NCI-H2196 (cell line): ENCODE results near the gene POLR1E.
"Not testable (repeated sequence)": the region's sequence is repeated elsewhere in the genome, so short reads cannot be mapped to it uniquely, and the experiment has no call there.

Experiments used
- DNase-seq: peaks from one replicate; lab custom pipeline; 2025; ENCODE audit not compliant: unreplicated experiment; lab: John Stamatoyannopoulos, UW

The POLR1E gene

DNA sequence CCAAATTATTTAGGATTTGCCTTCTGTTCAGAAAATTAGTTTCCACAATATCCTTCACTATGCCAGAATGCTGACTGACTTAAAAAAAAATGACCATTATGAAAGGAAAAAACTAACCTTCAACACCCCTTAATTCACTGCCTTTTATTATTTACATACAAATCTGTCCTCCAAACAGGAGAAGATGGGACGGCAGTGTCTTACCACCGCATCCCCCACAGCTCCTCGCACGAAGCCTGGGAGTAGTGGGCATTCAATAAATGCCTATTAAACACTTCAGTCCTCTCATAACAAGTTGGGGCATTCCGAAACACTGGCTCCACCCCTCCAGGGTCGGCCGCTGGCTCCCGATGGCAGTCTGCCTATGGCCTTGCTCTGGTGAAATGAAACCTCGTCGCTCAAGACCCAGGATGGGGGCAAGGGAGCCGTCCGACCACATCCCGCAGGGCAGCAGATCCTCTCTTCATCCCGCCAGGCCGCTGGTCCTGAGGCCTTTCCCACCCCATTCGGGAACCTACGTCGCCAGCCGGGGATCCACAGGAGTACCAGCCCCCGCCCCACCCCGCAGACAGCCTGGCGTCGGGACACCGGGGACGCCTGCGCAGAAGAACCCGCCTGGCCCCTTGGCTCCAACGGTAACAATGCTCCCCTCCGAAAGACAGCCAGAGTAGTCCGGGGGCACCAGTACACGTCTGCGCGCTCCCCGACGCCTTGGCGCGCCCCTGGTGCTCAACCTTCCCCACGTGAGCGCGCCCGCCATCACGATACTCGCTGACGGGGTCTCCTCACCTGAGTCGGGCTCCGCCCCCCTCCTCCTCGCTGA is 21.1 kb upstream of the POLR1E start:
- peak; percentile 87 for DNase-seq

- DNase-seq: peak; percentile 100
These were observed 20.3 kb upstream of the POLR1E start, which contains the start of gene ZBTB5 for GRCh38 chr9:37465249-37466036. TSS of gene ZBTB5 (minus strand) at chr9:37465450. CDS start at chr9:37442551, 22,899 bp downstream.

GRCh38 chr9:37466037-37466709 is 19.6 kb upstream of the POLR1E start:
- DNase-seq: peak; percentile 77

GRCh38 chr9:37467530-37467929 is 18.2 kb upstream of the POLR1E start:
- not testable (repeated sequence) for DNase-seq

GRCh38 chr9:37468620-37469019 is 17.1 kb upstream of the POLR1E start:
- DNase-seq: no peak

- no peak for DNase-seq
These were observed 13.6 kb upstream of the POLR1E start for GRCh38 chr9:37471942-37472684.

- DNase-seq: not testable (repeated sequence)
These were observed 11.8 kb upstream of the POLR1E start for GRCh38 chr9:37473982-37474381.

DNA sequence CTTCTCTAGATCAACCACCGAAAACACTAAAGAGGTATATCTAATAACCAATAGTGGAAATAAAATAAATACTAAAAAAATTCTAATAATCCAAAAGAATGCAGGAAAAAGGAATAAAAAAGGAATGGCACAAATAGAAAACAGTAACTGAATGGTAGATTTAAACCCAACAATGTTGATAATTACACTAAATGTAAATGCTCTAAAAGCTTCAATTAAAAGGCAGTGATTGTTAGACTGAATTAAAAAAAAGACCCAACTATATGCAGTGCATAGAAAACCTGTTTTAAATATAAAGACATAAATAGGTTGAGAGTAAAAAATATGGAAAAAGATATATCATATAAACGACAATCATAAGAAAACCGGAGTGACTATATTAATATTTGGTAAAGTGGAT is 11.3 kb upstream of the POLR1E start:
- DNase-seq: no peak

DNA sequence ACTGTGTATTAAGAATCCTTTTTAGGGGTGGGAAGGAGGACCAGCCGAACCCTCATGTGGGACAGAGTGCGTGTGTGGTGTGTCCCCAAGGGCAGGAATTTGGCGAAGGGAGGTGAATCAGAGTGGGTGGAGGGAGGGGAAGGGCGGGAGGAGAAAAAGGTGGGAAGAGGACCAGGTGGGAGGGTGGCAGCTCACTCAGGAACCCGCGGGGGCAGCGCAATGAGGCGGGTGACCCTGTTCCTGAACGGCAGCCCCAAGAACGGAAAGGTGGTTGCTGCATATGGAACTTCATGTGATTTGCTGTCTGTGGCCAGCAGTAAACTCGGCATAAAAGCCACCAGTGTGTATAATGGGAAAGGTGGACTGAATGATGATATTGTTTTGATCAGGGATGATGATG is 8.8 kb upstream of the POLR1E start:
- DNase-seq: no peak

GRCh38 chr9:37477443-37477842 is 8.3 kb upstream of the POLR1E start:
- DNase-seq: not testable (repeated sequence)

GRCh38 chr9:37477987-37478619 is 7.6 kb upstream of the POLR1E start:
- not testable (repeated sequence) for DNase-seq

DNA sequence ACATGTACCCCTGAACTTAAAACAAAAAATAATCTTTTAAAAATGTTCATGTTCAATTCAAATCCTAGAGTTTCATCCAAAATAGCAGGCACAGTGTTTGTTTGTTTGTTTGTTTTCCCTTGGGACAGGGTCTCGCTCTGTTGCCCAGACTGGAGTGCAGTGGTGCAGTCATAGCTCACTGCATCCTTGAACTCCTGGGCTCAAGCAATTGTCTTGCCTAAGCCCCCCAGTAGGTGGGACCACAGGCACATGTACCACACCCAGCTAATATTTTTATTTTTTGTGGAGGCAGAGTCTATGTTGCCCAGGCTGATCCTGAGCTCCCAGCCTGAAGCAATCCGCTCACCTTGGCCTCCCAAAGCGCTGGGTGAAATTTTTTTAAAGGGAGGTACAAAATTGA is 5.0 kb upstream of the POLR1E start:
- no peak for DNase-seq

- DNase-seq: no peak
These were observed 488 bp downstream of the POLR1E start for GRCh38 chr9:37486256-37486615.

DNA sequence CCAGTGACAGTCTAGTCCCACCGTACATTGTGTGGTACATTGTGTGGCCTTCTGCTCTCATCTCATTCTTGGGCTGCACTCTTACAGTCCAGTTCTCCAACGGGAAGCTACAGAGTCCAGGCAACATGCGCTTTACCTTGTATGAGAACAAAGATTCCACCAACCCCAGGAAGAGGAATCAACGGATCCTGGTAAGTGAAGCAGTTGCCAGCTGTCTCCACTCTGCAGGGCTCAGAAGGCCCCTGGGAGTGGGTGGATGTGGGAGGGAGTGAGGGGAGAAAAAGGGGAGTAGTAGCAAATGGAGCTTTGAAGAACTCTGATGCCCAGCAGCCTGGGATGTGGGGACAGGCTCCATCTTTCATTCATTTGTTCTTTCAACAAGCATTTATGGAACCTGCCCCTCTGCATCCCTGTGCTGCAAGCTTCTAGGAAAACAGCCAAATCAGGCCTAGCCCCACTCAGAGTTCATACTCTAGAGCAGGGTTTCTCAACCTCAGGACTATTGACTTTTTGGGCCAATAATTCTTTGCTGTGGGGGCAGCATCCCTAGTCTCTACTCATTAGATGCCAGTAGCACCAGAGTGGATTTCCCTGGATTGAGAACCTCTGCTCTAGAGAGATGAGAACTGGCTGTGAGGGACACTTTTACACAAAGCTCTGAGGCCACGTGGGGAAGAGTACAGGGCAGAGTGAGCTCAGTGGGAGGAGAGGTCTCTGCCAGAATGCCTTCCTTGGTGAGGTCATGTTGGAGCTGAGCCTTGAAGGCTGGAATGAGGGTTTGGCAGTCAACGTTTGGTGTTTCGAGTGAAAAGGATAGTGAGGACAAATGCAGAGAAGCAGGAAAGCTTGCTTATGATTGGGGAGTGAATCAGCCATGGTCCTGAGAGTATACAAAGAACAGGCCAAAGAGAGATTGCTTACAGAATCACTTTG is 1.1 kb downstream of the POLR1E start:
- DNase-seq: no peak

GRCh38 chr9:37491939-37492338 is 6.2 kb downstream of the POLR1E start:
- DNase-seq: no peak

DNA sequence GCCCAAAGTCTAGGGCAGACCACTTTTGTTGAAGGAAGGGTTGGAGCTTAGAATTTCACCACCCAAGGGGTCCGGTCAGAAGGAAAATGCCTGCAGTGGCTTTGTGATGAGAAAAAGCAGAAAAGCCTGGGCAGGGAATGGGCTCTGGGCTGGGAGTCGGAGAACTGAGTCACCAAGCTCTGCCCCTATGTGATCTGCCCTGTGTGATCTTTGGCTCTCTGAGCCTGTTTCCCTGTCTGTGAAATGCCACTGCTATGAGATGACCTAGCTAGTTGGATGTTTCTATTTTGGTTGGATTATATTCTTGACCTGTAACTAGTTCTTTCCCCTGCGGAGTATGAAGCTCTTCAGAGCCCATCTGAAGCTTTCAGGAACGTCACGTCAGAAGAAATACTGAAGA is 9.8 kb downstream of the POLR1E start:
- DNase-seq: no peak

GRCh38 chr9:37496020-37496419 is 10.3 kb downstream of the POLR1E start:
- no peak for DNase-seq

DNA sequence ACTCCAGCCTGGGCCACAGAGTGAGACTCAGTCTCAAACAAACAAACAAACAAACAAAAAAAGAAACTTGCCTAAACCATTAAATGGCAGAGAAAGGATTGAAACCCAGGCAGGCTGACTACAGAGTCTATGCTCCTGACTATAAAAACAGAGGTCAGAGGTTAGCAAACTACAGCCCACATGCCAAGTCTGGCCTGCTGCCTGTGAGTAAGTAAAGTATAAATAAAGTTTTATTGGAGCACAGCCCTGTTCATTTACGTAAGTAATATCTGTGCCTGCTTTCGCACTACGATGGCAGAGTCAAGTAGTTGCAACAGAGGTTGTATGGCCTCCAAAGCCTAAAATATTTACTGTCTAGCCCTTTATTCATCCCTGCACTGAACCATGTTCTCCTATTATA is 11.6 kb downstream of the POLR1E start:
- no peak for DNase-seq

DNA sequence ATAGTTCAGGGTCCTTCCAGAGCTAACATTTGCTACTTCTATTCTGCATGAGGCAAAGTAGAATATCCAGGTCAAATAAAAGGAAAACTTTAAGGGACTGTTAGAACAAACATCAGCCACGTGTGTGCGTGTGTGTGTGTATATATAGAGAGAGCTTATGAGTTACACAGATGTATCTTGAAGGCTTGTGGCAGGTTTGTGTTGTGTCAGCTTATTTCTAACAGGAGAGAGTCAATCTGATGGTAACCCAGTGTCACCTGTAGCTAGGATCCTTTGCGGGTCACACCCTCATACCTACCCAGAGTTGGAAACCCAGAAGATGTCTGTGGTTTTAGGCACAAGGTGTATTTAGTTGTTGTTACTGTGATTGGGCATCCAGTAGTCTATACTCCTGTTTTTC is 12.7 kb downstream of the POLR1E start:
- DNase-seq: no peak
